H9 (cell line): ENCODE measurements around the gene PRPSAP2. TPM values are rescaled to one million over a fixed set of nuclear protein-coding genes. Genes with fewer than 3 reads are reported as not detected.
A peak's percentile ranks its signal among the peaks of the same experiment; 100 is the strongest.

Experiments
- DNase-seq: peaks from one replicate; pipeline ENCODE4 v3.0.0-alpha.2; 2017
- H2AFZ ChIP-seq: one replicate; pipeline ENCODE4 v1.6.1; 2013; ENCODE audit warnings: mild to moderate bottlenecking, low read length, control low read depth, moderate library complexity
- H2AK5ac ChIP-seq: 2 replicates; pipeline ENCODE4 v1.6.1; 2013; ENCODE audit warnings: low read length, control low read depth, mixed read lengths; ENCODE audit not compliant: insufficient read length
- H2BK120ac ChIP-seq: one replicate; pipeline ENCODE4 v1.6.1; 2013; ENCODE audit warnings: low read depth, mild to moderate bottlenecking, low read length, control low read depth, inconsistent platforms; ENCODE audit not compliant: poor library complexity, severe bottlenecking
- H2BK12ac ChIP-seq: 2 replicates; pipeline ENCODE4 v1.6.1; 2013; ENCODE audit warnings: low read length, control low read depth, mixed read lengths, low read depth; ENCODE audit not compliant: insufficient read length
- H2BK15ac ChIP-seq: 2 replicates; pipeline ENCODE4 v1.6.1; 2013; ENCODE audit warnings: low read depth, low read length, control low read depth
- H2BK20ac ChIP-seq: one replicate; pipeline ENCODE4 v1.6.1; 2013; ENCODE audit warnings: low read depth, mild to moderate bottlenecking, low read length, control low read depth, inconsistent platforms; ENCODE audit not compliant: poor library complexity, severe bottlenecking
- H2BK5ac ChIP-seq: 2 replicates; pipeline ENCODE4 v1.6.1; 2013; ENCODE audit warnings: low read length, control low read depth, mixed read lengths; ENCODE audit not compliant: insufficient read length
- H3K14ac ChIP-seq: 2 replicates; pipeline ENCODE4 v1.6.1; 2013; ENCODE audit warnings: low read length, control low read depth; ENCODE audit not compliant: insufficient read depth
- H3K18ac ChIP-seq: 2 replicates; pipeline ENCODE4 v1.6.1; 2013; ENCODE audit warnings: low read depth, mild to moderate bottlenecking, mixed read lengths, low read length, control low read depth; ENCODE audit not compliant: insufficient read length
- H3K23ac ChIP-seq: 2 replicates; pipeline ENCODE4 v1.6.1; 2013; ENCODE audit warnings: low read length, control low read depth, mixed read lengths, low read depth; ENCODE audit not compliant: insufficient read length
- H3K23me2 ChIP-seq: 2 replicates; pipeline ENCODE4 v1.6.1; 2013; ENCODE audit warnings: low read depth, mild to moderate bottlenecking, mixed read lengths, low read length, control low read depth; ENCODE audit not compliant: insufficient read length, poor library complexity, severe bottlenecking
- H3K27ac ChIP-seq: 2 replicates; pipeline ENCODE4 v1.5.1; 2013; ENCODE audit warnings: low read length, control low read depth, mixed read lengths, low read depth; ENCODE audit not compliant: insufficient read length
- H3K27me3 ChIP-seq: 2 replicates; pipeline ENCODE4 v1.6.1; 2013; ENCODE audit warnings: low read length, control low read depth, inconsistent platforms; ENCODE audit not compliant: insufficient read depth
- H3K4ac ChIP-seq: 2 replicates; pipeline ENCODE4 v1.6.1; 2013; ENCODE audit warnings: low read depth, mild to moderate bottlenecking, control low read depth, inconsistent platforms, low read length, moderate library complexity
- H3K4me1 ChIP-seq: 2 replicates; pipeline ENCODE4 v1.6.1; 2013; ENCODE audit warnings: low read length, control low read depth, inconsistent platforms; ENCODE audit not compliant: insufficient read depth
- H3K4me2 ChIP-seq: 2 replicates; pipeline ENCODE4 v1.6.1; 2013; ENCODE audit warnings: low read length, control low read depth, mixed read lengths; ENCODE audit not compliant: insufficient read length, insufficient read depth
- H3K56ac ChIP-seq: 2 replicates; pipeline ENCODE4 v1.6.1; 2013; ENCODE audit warnings: low read depth, mild to moderate bottlenecking, mixed read lengths, low read length, control low read depth; ENCODE audit not compliant: insufficient read length
- H3K79me1 ChIP-seq: 2 replicates; pipeline ENCODE4 v1.6.1; 2013; ENCODE audit warnings: low read depth, mild to moderate bottlenecking, moderate library complexity, low read length, control low read depth, inconsistent platforms; ENCODE audit not compliant: insufficient read depth, poor library complexity, severe bottlenecking
- H3K79me2 ChIP-seq: 2 replicates; pipeline ENCODE4 v1.6.1; 2013; ENCODE audit warnings: low read length, control low read depth, inconsistent platforms; ENCODE audit not compliant: insufficient read depth
- H3K9ac ChIP-seq: 2 replicates; pipeline ENCODE4 v1.6.1; 2013; ENCODE audit warnings: low read length, control low read depth, mixed read lengths; ENCODE audit not compliant: insufficient read length; ENCODE audit errors: extremely low read depth
- H3K9me3 ChIP-seq: one replicate; pipeline ENCODE4 v1.6.1; 2013; ENCODE audit warnings: low read depth, low read length, inconsistent platforms; ENCODE audit not compliant: control insufficient read depth
- H3T11ph ChIP-seq: one replicate; pipeline ENCODE4 v1.6.1; 2013; ENCODE audit warnings: mild to moderate bottlenecking, low read length, control low read depth, inconsistent platforms
- H4K20me1 ChIP-seq: one replicate; pipeline ENCODE4 v1.6.1; 2013; ENCODE audit not compliant: control insufficient read depth, insufficient read length, insufficient read depth
- H4K5ac ChIP-seq: 2 replicates; pipeline ENCODE4 v1.6.1; 2013; ENCODE audit warnings: low read depth, mild to moderate bottlenecking, mixed read lengths, low read length, control low read depth; ENCODE audit not compliant: insufficient read length
- H4K8ac ChIP-seq: replicated peaks from 2 replicates; pipeline ENCODE4 v1.6.1; 2013; ENCODE audit warnings: low read length, control low read depth, mixed read lengths, low read depth; ENCODE audit not compliant: insufficient read length
- H4K91ac ChIP-seq: 2 replicates; pipeline ENCODE4 v1.6.1; 2013; ENCODE audit warnings: low read depth, mild to moderate bottlenecking, moderate library complexity, mixed read lengths, low read length, control low read depth; ENCODE audit not compliant: insufficient read length
- H3K27ac Mint-ChIP-seq, 3 experiments: 2 replicates in 2 of 3; 3 replicates in 1 of 3; pipeline ENCODE4 v1.8.0; 2020 to 2021; ENCODE audit warnings: mixed read lengths in 3 of 3, mild to moderate bottlenecking in 1 of 3, moderate library complexity in 1 of 3
- H3K27me3 Mint-ChIP-seq: 2 replicates; pipeline ENCODE4 v1.8.0; 2021; ENCODE audit warnings: low read depth, mild to moderate bottlenecking, moderate library complexity, mixed read lengths
- H3K36me3 Mint-ChIP-seq, 3 experiments: 2 replicates in 2 of 3; 3 replicates in 1 of 3; pipeline ENCODE4 v1.8.0; 2020 to 2021; ENCODE audit warnings: low read depth in 3 of 3, mixed read lengths in 3 of 3; ENCODE audit not compliant: insufficient read depth in 1 of 3
- H3K4me1 Mint-ChIP-seq, 2 experiments: 2 replicates each; pipeline ENCODE4 v1.8.0; 2020; ENCODE audit warnings: mixed read lengths in 2 of 2
- H3K4me3 Mint-ChIP-seq, 2 experiments: 2 replicates in 1 of 2; 3 replicates in 1 of 2; pipeline ENCODE4 v1.8.0; 2020 to 2021; ENCODE audit warnings: mild to moderate bottlenecking in 2 of 2, mixed read lengths in 2 of 2, moderate library complexity in 1 of 2
- H3K9me3 Mint-ChIP-seq, 2 experiments: 2 replicates in 1 of 2; 3 replicates in 1 of 2; pipeline ENCODE4 v1.8.0; 2020; ENCODE audit warnings: mild to moderate bottlenecking in 2 of 2, mixed read lengths in 2 of 2, moderate library complexity in 1 of 2
- WGBS: extraction: QIAGEN DNeasy Blood & Tissue Kit; methylation state at CpG from one replicate; pipeline ENCODE4 v1.1.7; 2013; ENCODE audit warnings: missing lambda C conversion rate, low lambda C conversion rate, mixed read lengths; ENCODE audit not compliant: insufficient read length; ENCODE audit errors: extremely low coverage; 5-methylcytosine and 5-hydroxymethylcytosine counted together
- total RNA-seq: library from RNA; stranded (reverse); gene quantifications from 2 replicates; pipeline ENCODE4 v1.2.1, GENCODE V29; 2021
- TF ChIP-seq, protein P1 (sequence below): fragments of 200-600 bp; sonication (generic); conservative IDR thresholded peaks from 3 replicates; pipeline ENCODE4 v1.8.0; 2021; ENCODE audit warnings: antibody characterized with exemption, mild to moderate bottlenecking

PRPSAP2 gene
- total RNA-seq, 1 experiment from 2014 or later: 58.0 TPM

DNA sequence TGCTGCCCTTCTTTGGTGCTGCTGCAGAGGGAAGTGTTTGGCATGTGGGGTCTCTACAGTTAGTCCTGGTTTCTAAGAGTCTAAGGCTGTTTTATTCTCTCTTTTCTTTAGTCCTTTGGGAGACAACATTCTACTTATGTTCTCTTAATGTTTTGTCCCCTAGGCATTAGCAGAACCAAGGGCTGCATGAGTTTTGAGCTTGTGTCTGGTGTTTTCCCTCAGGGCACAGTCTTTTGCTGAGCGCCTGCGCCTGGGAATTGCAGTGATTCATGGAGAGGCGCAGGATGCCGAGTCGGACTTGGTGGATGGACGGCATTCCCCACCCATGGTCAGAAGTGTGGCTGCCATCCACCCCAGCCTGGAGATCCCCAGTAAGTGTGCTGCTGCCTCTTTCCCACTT lies 53.0 kb downstream of the PRPSAP2 start:
- H2BK12ac ChIP-seq: no peak overlapping the region
- no peak overlapping the region for H3K4ac ChIP-seq
- H3K27me3 Mint-ChIP-seq: no peaks in the 10 kb centered on the region
- H3K23me2 ChIP-seq: no peaks in the 10 kb centered on the region
- no peak overlapping the region for H3K4me2 ChIP-seq
- no peak overlapping the region for H3K9ac ChIP-seq
- peak overlapping the region in 2 of 3 experiments; percentile 27 to 39; a peak in 1 of 7 replicates for H3K27ac Mint-ChIP-seq
- no peak overlapping the region for H2BK15ac ChIP-seq
- H3K18ac ChIP-seq: no peak overlapping the region
- no peaks in the 10 kb centered on the region for H3K9me3 ChIP-seq
- no peak overlapping the region for H3K23ac ChIP-seq
- no peak overlapping the region for H3K56ac ChIP-seq
- no peak overlapping the region for H2AK5ac ChIP-seq
- no peak overlapping the region for H4K91ac ChIP-seq
- H2AFZ ChIP-seq: no peak overlapping the region
- no peaks in the 10 kb centered on the region for H3K79me2 ChIP-seq
- H3K27me3 ChIP-seq: no peaks in the 10 kb centered on the region
- no peak overlapping the region for H2BK120ac ChIP-seq
- TF ChIP-seq, protein P1, sequence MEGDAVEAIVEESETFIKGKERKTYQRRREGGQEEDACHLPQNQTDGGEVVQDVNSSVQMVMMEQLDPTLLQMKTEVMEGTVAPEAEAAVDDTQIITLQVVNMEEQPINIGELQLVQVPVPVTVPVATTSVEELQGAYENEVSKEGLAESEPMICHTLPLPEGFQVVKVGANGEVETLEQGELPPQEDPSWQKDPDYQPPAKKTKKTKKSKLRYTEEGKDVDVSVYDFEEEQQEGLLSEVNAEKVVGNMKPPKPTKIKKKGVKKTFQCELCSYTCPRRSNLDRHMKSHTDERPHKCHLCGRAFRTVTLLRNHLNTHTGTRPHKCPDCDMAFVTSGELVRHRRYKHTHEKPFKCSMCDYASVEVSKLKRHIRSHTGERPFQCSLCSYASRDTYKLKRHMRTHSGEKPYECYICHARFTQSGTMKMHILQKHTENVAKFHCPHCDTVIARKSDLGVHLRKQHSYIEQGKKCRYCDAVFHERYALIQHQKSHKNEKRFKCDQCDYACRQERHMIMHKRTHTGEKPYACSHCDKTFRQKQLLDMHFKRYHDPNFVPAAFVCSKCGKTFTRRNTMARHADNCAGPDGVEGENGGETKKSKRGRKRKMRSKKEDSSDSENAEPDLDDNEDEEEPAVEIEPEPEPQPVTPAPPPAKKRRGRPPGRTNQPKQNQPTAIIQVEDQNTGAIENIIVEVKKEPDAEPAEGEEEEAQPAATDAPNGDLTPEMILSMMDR: no peak
- no peaks in the 10 kb centered on the region for H3K4me1 Mint-ChIP-seq
- no peak overlapping the region for H4K8ac ChIP-seq
- H3K79me1 ChIP-seq: no peaks in the 10 kb centered on the region
- H2BK20ac ChIP-seq: no peak overlapping the region
- H3K4me1 ChIP-seq: no peaks in the 10 kb centered on the region
- H3K14ac ChIP-seq: no peak overlapping the region
- peaks cover 28 to 64% (median 62%) of the 10 kb centered on the region in 3 experiments; a peak in 6 of 7 replicates for H3K36me3 Mint-ChIP-seq
- no CpG with 5 or more reads among the region's 6 CpGs for WGBS
- H4K5ac ChIP-seq: no peak overlapping the region
- no peak overlapping the region for H3K27ac ChIP-seq
- H4K20me1 ChIP-seq: no peaks in the 10 kb centered on the region
- no peaks in the 10 kb centered on the region for H3K9me3 Mint-ChIP-seq
- H3T11ph ChIP-seq: no peak overlapping the region
- no peak for DNase-seq
- no peak overlapping the region for H3K4me3 Mint-ChIP-seq
- H2BK5ac ChIP-seq: no peak overlapping the region
